K562 (cell line): ENCODE data around the gene SUPT16H. TPM values are rescaled to one million over a fixed set of nuclear protein-coding genes. Genes with fewer than 3 reads are reported as not detected.

Experiments
- ATAC-seq: fragments of 200-7000 bp; cut with Tn5 transposase; 3 replicates; pipeline ENCODE4 v1.9.1; 2020; ENCODE audit warnings: moderate library complexity
- BruUV-seq: library from RNA; stranded (reverse); fragments of 400-500 nt; replicated peaks from 2 replicates; lab custom pipeline; 2021; lab: Mats Ljungman, UMichigan
- CTCF ChIA-PET: fragments of 300-600 bp; formaldehyde crosslinking; extraction: SDS; loops from one replicate; lab custom pipeline; 2021; ENCODE audit warnings: low intra/inter-chr PET ratio; lab: Yijun Ruan, JAX
- POLR2A ChIA-PET: fragments of 300-600, 350-650 bp; sonication (Branson Sonifier 250); formaldehyde crosslinking; extraction: SDS; loops from one replicate; lab custom pipeline; 2021; ENCODE audit warnings: antibody characterized with exemption, inconsistent platforms; lab: Yijun Ruan, JAX
- DNase-seq, 4 experiments: peaks; one replicate each; pipeline versions ENCODE4 v3.0.0 to v3.0.0-alpha.2; 2011 to 2018; ENCODE audit warnings: low spot score in 3 of 4, mixed read lengths in 3 of 4; ENCODE audit errors: extremely low read depth in 1 of 4
- FAIRE-seq: peaks from 2 replicates; lab custom pipeline; 2011; peaks lifted over from hg19 to GRCh38; lab: Jason Lieb, UNC
- H2AFZ ChIP-seq: 2 replicates; pipeline ENCODE4 v1.6.0; 2011; ENCODE audit warnings: low read depth, low read length, control low read depth, inconsistent platforms
- H3K27ac ChIP-seq: fragments of 200-600 bp; 3 replicates; pipeline ENCODE4 v1.8.0; 2011; ENCODE audit warnings: low read depth, mild to moderate bottlenecking, control low read depth, inconsistent platforms, low read length, moderate library complexity, mixed read lengths; ENCODE audit errors: extremely low read depth
- H3K27me3 ChIP-seq, 2 experiments: fragments of 300-600 bp in 1 of 2; 2 replicates in 1 of 2; 3 replicates in 1 of 2; pipeline versions ENCODE4 v1.6.0 to v1.8.0; 2011; ENCODE audit warnings: inconsistent platforms in 2 of 2, low read length in 2 of 2, mild to moderate bottlenecking in 1 of 2, mixed read lengths in 1 of 2, moderate library complexity in 1 of 2; ENCODE audit not compliant: control insufficient read depth in 2 of 2, insufficient read depth in 2 of 2
- H3K36me3 ChIP-seq: fragments of 300-600 bp; 3 replicates; pipeline ENCODE4 v1.8.0; 2011; ENCODE audit warnings: mild to moderate bottlenecking, low read length, inconsistent platforms; ENCODE audit not compliant: control insufficient read depth, insufficient read depth
- H3K4me1 ChIP-seq, 2 experiments: fragments of 200-600 bp in 1 of 2; replicated peaks in 1 of 2; 2 replicates in 1 of 2; 3 replicates in 1 of 2; pipeline versions ENCODE4 v1.5.1 to v1.8.0; 2011; ENCODE audit warnings: inconsistent platforms in 2 of 2, low read length in 2 of 2, mild to moderate bottlenecking in 1 of 2, mixed read lengths in 1 of 2, moderate library complexity in 1 of 2; ENCODE audit not compliant: control insufficient read depth in 2 of 2, insufficient read depth in 2 of 2
- H3K4me2 ChIP-seq: 2 replicates; pipeline ENCODE4 v1.6.1; 2011; ENCODE audit warnings: low read length, control low read depth, inconsistent platforms, mixed read lengths; ENCODE audit not compliant: insufficient read depth
- H3K4me3 ChIP-seq: fragments of 200-600 bp; sonication (generic), shearing (Covaris generic); 2 replicates; pipeline ENCODE4 v1.5.1; 2016; ENCODE audit warnings: control low read depth, inconsistent platforms
- H3K79me2 ChIP-seq: fragments of 200-600 bp; 3 replicates; pipeline ENCODE4 v1.8.0; 2011; ENCODE audit warnings: low read length, inconsistent platforms; ENCODE audit not compliant: control insufficient read depth, insufficient read depth
- H3K9ac ChIP-seq, 2 experiments: 2 replicates each; pipeline versions ENCODE4 v1.6.0 to v1.6.1; 2011; ENCODE audit warnings: low read depth in 2 of 2, low read length in 2 of 2, control low read depth in 1 of 2, inconsistent platforms in 1 of 2, mild to moderate bottlenecking in 1 of 2, mixed read lengths in 1 of 2; ENCODE audit not compliant: insufficient read depth in 1 of 2
- H3K9me1 ChIP-seq: one replicate; pipeline ENCODE4 v1.6.0; 2011; ENCODE audit warnings: inconsistent platforms, mild to moderate bottlenecking, low read length, moderate library complexity; ENCODE audit not compliant: control insufficient read depth, insufficient read depth
- H3K9me3 ChIP-seq: replicated peaks from 2 replicates; pipeline ENCODE4 v1.5.1; 2011; ENCODE audit warnings: low read depth, low read length, inconsistent platforms; ENCODE audit not compliant: control insufficient read depth, insufficient read depth
- H4K20me1 ChIP-seq: replicated peaks from 2 replicates; pipeline ENCODE4 v1.6.1; 2011; ENCODE audit warnings: low read length, inconsistent platforms, mixed read lengths; ENCODE audit not compliant: control insufficient read depth, insufficient read depth
- CSDE1 ChIP-seq, 2 experiments: fragments of 450-650 bp; IDR thresholded peaks; 2 replicates each; pipeline ENCODE4 v1.6.1; 2016; ENCODE audit warnings: mild to moderate bottlenecking in 1 of 2
- ETS2 ChIP-seq: IDR thresholded peaks from 2 replicates; pipeline ENCODE4 v1.6.1; 2016; ENCODE audit warnings: borderline replicate concordance, missing genetic modification characterization, mild to moderate bottlenecking, moderate library complexity, missing compliant biosample characterization; ENCODE audit not compliant: poor library complexity, severe bottlenecking
- HBP1 ChIP-seq: fragments of 450-650 bp; formaldehyde crosslinking; IDR thresholded peaks from 2 replicates; pipeline ENCODE4 v1.4.0; 2022; ENCODE audit warnings: missing genetic modification characterization
- HDAC1 ChIP-seq, 2 experiments: fragments of 450-650 bp; IDR thresholded peaks; 2 replicates each; pipeline ENCODE4 v1.6.1; 2016 to 2017; ENCODE audit warnings: inconsistent platforms in 1 of 2, mild to moderate bottlenecking in 1 of 2, moderate library complexity in 1 of 2
- KLF13 ChIP-seq: fragments of 450-650 bp; IDR thresholded peaks from 2 replicates; pipeline ENCODE4 v1.6.1; 2016; ENCODE audit warnings: missing genetic modification characterization, low read depth, mild to moderate bottlenecking, missing compliant biosample characterization, moderate library complexity, borderline replicate concordance
- MTA2 ChIP-seq: fragments of 450-650 bp; IDR thresholded peaks from 2 replicates; pipeline ENCODE4 v1.6.1; 2016; ENCODE audit warnings: low read depth
- NUFIP1 ChIP-seq: fragments of 450-650 bp; IDR thresholded peaks from 2 replicates; pipeline ENCODE4 v1.6.1; 2018; ENCODE audit not compliant: partially characterized antibody
- PTRF ChIP-seq: fragments of 450-650 bp; IDR thresholded peaks from 2 replicates; pipeline ENCODE4 v1.6.1; 2016; ENCODE audit warnings: mild to moderate bottlenecking, missing genetic modification characterization, missing compliant biosample characterization
- THRAP3 ChIP-seq: fragments of 450-650 bp; IDR thresholded peaks from 2 replicates; pipeline ENCODE4 v1.6.1; 2016; ENCODE audit warnings: mild to moderate bottlenecking, inconsistent platforms, borderline replicate concordance
- ZBTB17 ChIP-seq: fragments of 450-650 bp; formaldehyde crosslinking; IDR thresholded peaks from 2 replicates; pipeline ENCODE4 v1.4.0; 2020; ENCODE audit warnings: mild to moderate bottlenecking
- ZBTB33 ChIP-seq: sonication (generic); formaldehyde crosslinking; IDR thresholded peaks from 2 replicates; pipeline ENCODE4 v1.8.1; 2023; ENCODE audit warnings: mild to moderate bottlenecking, missing genetic modification reagents
- ZNF263 ChIP-seq: sonication (generic); formaldehyde crosslinking; IDR thresholded peaks from 2 replicates; pipeline ENCODE4 v1.8.0; 2022; ENCODE audit warnings: mild to moderate bottlenecking, missing genetic modification reagents, borderline replicate concordance
- ZNF644 ChIP-seq: fragments of 200-800 bp; sonication (Bioruptor generic); IDR thresholded peaks from 2 replicates; pipeline ENCODE4 v1.6.1; 2016; ENCODE audit warnings: low read depth, missing genetic modification characterization, missing compliant biosample characterization
- ZNF764 ChIP-seq: fragments of 250-450 bp; sonication (Bioruptor Pico); IDR thresholded peaks from 2 replicates; pipeline ENCODE4 v1.4.0; 2020; ENCODE audit warnings: low read depth, mild to moderate bottlenecking, moderate library complexity
- WGBS: fragments of 100-300 bp; shearing (Covaris generic); methylation state at CpG from one replicate; pipeline ENCODE4 v1.1.6; 2016; ENCODE audit warnings: low coverage, mixed read lengths; ENCODE audit not compliant: insufficient coverage; ENCODE audit errors: missing lambda C conversion rate; 5-methylcytosine and 5-hydroxymethylcytosine counted together
- in situ Hi-C: fragments of 300-500 bp; cut with MboI; formaldehyde crosslinking; loops from 4 replicates; pipeline ENCODE4 v1.15.0; 2018; ENCODE audit warnings: inconsistent platforms, mixed read lengths
- intact Hi-C: fragments of 100-400 bp; cut with micrococcal nuclease; formaldehyde crosslinking; loops from 2 replicates; pipeline ENCODE4 v1.14.2; 2022
- polyA plus RNA-seq, 8 experiments: library from polyadenylated mRNA; depleted of rRNA in 4 of 8; stranded (reverse) in 5 of 8; unstranded in 3 of 8; fragments of >200 nt; fragmentation: Nextera tagmentation in 2 of 8; fragmentation: Illumina TruSeq in 1 of 8; extraction: Ambion mirVana in 2 of 8; extraction: Trizol in 1 of 8; gene quantifications; 2 replicates each; pipeline versions ENCODE4 v1.2.1 to v1.2.3, GENCODE V29; 2011 to 2014; ENCODE audit warnings: inconsistent platforms in 1 of 8, missing spikeins in 1 of 8
- total RNA-seq, 7 experiments: library from RNA; depleted of rRNA in 6 of 7; stranded (reverse); fragments of >200 nt in 6 of 7; fragmentation: Illumina TruSeq in 2 of 7; extraction: Trizol in 2 of 7; gene quantifications; 2 replicates each; pipeline versions ENCODE4 v1.2.1 to v1.2.3, GENCODE V29; 2011 to 2021; ENCODE audit warnings: low replicate concordance in 1 of 7
- TF ChIP-seq, protein P1 (sequence below): fragments of 450-650 bp; formaldehyde crosslinking; IDR thresholded peaks from 2 replicates; pipeline ENCODE4 v1.4.0; 2020; ENCODE audit warnings: mild to moderate bottlenecking, moderate library complexity
- TF ChIP-seq, protein P2 (sequence below): fragments of 250-450 bp; sonication (Bioruptor Pico); IDR thresholded peaks from 2 replicates; pipeline ENCODE4 v1.9.0; 2021; ENCODE audit warnings: mild to moderate bottlenecking, inconsistent platforms

Gene SUPT16H
- total and polyA plus RNA-seq, 9 of the 15 experiments (the other 6 are each of a cell fraction or from before 2014, with no cell fraction given), result 75.4 to 152 (median 105) TPM

GRCh38 chr14:21373980-21374379, 9.8 kb downstream of the SUPT16H start:
- H3K79me2 ChIP-seq, result peaks cover 54% of the 10 kb centered on the region
- no TSS peak for BruUV-seq
- H3K9me1 ChIP-seq, result no peaks in the 10 kb centered on the region
- H3K9me3 ChIP-seq, result no peaks in the 10 kb centered on the region
- DNase-seq (no peak), FAIRE-seq (no peak), ATAC-seq (no peak)
- no peak overlapping the region for H3K9ac ChIP-seq
- no peaks in the 10 kb centered on the region for H3K27me3 ChIP-seq
- in situ Hi-C loops (no loop called here), intact Hi-C loops (no loop called here)
- no peaks in the 10 kb centered on the region for H4K20me1 ChIP-seq
- CTCF ChIA-PET, result no interaction called here
- peaks cover 87% of the 10 kb centered on the region for H3K36me3 ChIP-seq
- H2AFZ ChIP-seq, result no peak overlapping the region
- no peak overlapping the region for H3K4me2 ChIP-seq
- H3K4me1 ChIP-seq, result no peaks in the 10 kb centered on the region; a peak in 2 of 5 replicates
- TF ChIP-seq, protein P1, sequence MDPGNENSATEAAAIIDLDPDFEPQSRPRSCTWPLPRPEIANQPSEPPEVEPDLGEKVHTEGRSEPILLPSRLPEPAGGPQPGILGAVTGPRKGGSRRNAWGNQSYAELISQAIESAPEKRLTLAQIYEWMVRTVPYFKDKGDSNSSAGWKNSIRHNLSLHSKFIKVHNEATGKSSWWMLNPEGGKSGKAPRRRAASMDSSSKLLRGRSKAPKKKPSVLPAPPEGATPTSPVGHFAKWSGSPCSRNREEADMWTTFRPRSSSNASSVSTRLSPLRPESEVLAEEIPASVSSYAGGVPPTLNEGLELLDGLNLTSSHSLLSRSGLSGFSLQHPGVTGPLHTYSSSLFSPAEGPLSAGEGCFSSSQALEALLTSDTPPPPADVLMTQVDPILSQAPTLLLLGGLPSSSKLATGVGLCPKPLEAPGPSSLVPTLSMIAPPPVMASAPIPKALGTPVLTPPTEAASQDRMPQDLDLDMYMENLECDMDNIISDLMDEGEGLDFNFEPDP, result no peak
- no peak for TF ChIP-seq CSDE1 (IDR thresholded peaks at IDR 0.05)
- no peak for TF ChIP-seq ZNF263
- TF ChIP-seq, protein P2, sequence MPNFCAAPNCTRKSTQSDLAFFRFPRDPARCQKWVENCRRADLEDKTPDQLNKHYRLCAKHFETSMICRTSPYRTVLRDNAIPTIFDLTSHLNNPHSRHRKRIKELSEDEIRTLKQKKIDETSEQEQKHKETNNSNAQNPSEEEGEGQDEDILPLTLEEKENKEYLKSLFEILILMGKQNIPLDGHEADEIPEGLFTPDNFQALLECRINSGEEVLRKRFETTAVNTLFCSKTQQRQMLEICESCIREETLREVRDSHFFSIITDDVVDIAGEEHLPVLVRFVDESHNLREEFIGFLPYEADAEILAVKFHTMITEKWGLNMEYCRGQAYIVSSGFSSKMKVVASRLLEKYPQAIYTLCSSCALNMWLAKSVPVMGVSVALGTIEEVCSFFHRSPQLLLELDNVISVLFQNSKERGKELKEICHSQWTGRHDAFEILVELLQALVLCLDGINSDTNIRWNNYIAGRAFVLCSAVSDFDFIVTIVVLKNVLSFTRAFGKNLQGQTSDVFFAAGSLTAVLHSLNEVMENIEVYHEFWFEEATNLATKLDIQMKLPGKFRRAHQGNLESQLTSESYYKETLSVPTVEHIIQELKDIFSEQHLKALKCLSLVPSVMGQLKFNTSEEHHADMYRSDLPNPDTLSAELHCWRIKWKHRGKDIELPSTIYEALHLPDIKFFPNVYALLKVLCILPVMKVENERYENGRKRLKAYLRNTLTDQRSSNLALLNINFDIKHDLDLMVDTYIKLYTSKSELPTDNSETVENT (CRISPR knock-in tag), result no peak
- TF ChIP-seq ZBTB17 (CRISPR knock-in tag), result no peak
- TF ChIP-seq KLF13, result no peak
- TF ChIP-seq NUFIP1, result no peak
- no peak for TF ChIP-seq MTA2
- TF ChIP-seq HDAC1 (IDR thresholded peaks at IDR 0.05), result no peak
- TF ChIP-seq HBP1 (CRISPR knock-in tag), result no peak
- TF ChIP-seq ZNF644, result no peak
- TF ChIP-seq ETS2 (tag), result no peak
- no peak for TF ChIP-seq PTRF
- TF ChIP-seq ZNF764 (CRISPR knock-in tag), result no peak
- TF ChIP-seq THRAP3, result no peak
- no peak for TF ChIP-seq ZBTB33
- no peak overlapping the region for H3K4me3 ChIP-seq
- 100% methylated on average over 1 of the region's 1 CpG for WGBS
- POLR2A ChIA-PET, result no interaction called here
- H3K27ac ChIP-seq, result no peak overlapping the region
